Measurements from ENCODE around the gene DRD3.
A peak's percentile ranks its signal among the peaks of the same experiment; 100 is the strongest.

The DRD3 gene

DNA sequence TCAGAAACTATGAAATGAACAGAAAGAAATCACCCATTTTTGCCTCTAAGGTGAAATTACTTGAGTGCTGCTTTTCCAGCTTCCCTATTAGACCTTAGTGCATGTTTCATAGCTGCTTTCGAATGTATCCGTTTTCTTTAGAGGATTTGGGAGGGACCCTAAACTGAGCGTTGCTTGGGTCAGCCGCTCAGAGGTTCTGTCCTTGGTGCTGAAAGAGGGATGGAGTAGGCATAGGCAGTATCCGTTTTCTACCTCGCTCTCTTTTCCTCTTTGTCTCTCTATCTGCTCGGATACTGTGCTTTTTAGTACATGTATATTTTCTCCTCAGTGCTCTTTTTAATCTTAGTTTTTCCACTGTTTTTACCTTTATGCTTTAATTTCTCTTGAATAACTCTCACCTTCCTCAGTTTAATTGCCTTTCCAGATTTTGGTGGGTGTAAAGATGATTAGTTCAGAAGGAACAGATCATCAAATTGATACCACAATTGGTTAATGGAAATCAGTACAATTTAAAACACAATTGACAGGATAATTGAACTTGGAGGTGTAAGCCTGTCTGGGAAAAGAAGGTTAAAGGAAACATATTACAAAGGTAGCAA lies at the start of gene DRD3:
TSS of gene DRD3 (minus strand) at position 283 of the 599 bp plus-strand sequence. CDS start 7,060 bp downstream, outside the sequence.
- no peak for DNase-seq

GRCh38 chr3:114227076-114227475 lies 48.2 kb upstream of the DRD3 start:
- no peak for DNase-seq

- no peak for DNase-seq
Observed at GRCh38 chr3:114226313-114226712, 47.5 kb upstream of the DRD3 start.

DNA sequence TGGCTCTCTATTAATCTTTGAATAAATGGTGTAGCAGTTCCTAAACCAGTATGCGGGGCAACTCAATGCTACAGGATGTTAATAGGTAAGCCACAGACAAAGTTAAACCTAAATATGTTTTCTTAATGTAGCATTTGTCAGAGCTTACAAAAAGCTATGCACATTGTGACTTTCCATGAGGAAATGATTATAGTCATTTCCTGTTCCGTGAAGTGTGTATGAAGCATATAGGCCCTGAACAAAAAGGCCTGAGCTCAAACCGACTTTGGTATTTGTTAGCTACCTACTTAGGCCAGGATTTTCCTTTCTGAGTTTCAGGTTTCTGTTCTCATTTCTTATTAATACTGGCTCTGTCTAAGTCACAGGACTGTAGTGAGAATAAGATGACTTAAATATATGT lies 44.3 kb upstream of the DRD3 start:
- no peak for DNase-seq

GRCh38 chr3:114221881-114222264 lies 43.0 kb upstream of the DRD3 start:
- DNase-seq, result no peak

GRCh38 chr3:114221165-114221880 lies 42.5 kb upstream of the DRD3 start:
- no peak for DNase-seq

- DNase-seq, result no peak
Observed at GRCh38 chr3:114219741-114220140, 40.9 kb upstream of the DRD3 start.

DNA sequence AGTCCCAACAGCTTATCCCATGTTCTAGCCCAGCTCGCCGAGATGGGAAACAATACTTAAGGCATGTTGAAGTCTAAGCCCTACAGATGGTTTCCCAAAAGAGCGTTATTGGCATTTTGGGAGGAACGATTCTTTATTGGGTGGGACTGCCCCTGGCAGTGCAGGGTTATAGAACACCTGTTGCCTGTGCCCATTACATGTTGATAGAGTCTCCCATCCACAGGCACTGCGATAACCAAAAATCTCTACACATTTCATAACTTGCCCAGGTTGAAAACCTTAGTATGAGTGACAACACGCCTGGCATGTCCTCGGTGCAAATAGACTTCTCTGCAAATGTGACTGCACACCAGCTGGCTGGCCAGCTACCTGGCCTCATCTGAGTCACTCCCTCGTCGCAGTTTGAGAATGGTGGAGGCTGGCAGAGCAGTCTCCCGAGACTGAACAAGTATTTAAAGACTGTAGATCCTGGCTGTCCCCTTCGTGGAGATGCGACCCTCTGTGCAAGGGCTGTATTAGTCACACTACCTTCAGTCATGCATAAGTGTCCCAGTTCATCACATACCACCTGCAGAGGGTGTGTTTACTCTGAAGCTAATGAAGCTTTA lies 39.8 kb upstream of the DRD3 start:
- DNase-seq, result no peak

DNA sequence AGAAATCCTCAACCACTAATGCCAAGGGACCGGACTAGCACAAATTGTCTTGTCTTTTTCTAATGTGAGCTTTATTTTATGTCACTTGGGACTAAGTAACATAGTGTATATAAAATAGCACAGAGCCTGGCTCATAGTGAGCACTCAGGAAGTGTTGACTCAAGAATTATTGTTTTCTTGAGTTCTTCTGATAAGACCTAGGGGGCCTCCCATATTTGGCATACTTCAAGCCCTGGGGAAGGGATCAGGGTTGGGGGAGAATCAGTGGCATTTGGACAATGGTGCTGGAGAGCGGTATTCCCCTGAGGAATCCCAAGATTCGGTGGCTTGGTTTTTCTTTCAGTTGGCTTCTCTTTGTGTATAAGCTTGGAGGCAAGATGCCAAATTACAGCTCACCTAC lies 39.2 kb upstream of the DRD3 start:
- DNase-seq, result no peak

- no peak for DNase-seq
Observed at GRCh38 chr3:114217266-114217665, 38.4 kb upstream of the DRD3 start.

- no peak for DNase-seq
Observed at GRCh38 chr3:114216186-114216970, 37.5 kb upstream of the DRD3 start.

DNA sequence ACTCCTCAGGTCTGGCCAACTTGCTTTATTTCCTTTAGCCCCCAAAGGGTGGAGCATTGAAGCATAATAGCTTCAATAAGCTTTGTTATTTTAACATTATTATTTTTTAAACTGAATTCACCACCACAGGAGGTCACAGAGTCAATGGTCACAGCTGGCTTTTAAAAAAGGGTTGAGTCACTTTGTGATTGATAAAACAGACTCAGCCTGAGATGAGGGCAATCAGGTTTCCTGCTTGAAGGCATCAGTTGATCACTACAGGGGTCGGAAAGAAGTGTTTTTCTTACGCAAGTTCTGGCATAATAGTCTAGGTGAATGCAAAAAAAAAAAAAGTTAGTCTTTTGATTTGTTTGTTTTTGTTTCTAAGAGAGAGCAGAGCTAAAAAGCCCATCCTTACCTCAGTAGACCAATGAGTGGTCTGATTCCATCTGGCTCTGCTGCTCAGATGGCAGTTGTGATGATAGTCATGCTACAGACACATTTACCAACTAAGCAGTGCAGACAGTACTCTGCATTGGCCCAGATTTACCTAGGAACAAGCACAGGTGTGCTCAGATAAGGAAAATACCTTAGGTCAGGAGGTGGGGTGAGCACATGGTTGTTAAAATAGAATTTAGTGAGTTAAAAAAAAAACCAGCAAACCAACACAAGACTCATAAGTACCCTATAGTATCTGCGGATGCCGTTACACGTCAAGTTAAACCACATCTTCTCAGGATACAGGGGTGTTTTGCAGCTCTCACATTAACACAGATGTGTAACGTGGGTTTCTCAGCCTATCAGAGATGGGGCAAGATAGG lies 35.9 kb upstream of the DRD3 start:
- no peak for DNase-seq

- DNase-seq, result peak; percentile 50
Observed at GRCh38 chr3:114213627-114214541, 35.0 kb upstream of the DRD3 start.

GRCh38 chr3:114213292-114213626 lies 34.4 kb upstream of the DRD3 start:
- DNase-seq, result no peak

- no peak for DNase-seq
Observed at GRCh38 chr3:114212646-114213045, 33.8 kb upstream of the DRD3 start.

GRCh38 chr3:114207768-114208167 lies 28.9 kb upstream of the DRD3 start:
- no peak for DNase-seq

DNA sequence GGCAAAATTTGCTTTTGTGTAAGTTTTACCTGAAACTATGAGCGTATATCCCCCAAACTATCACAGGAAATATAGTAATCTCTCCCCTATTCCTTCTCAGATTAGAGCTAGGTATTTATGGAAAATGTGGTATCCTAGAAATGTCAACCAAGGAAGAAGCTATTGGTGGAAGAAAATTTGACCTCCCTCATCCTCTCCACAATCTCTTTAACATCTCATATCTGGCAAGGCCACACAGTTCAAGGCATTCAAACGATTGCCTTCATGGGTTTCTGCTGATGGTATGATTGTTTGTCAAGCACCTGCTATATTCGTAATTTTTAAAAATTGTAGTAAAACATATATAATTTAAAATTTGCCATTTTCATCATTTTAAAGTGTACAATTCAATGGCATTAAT lies 27.5 kb upstream of the DRD3 start:
- DNase-seq, result no peak

GRCh38 chr3:114205541-114205940 lies 26.7 kb upstream of the DRD3 start:
- DNase-seq, result no peak

DNA sequence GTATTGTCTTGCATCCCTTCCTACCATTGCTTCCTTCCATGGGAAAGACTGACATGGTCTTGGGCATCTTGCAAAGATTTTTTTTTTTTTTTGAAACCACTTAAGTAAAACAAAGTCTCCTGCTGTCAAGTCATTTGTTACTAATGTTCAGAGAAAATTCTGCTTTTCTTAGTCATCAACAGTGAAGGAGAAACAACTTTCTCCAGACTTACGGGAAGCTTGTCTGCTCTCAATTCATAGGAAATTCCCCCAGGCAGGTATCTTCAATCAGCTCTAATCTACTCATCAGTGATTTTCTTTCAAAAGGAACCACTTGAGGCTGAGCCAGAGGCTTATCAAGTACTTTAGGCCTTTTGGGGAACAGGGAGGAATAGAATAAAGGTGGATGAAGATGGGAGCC lies 15.9 kb upstream of the DRD3 start:
- no peak for DNase-seq

- no peak for DNase-seq
Observed at GRCh38 chr3:114192136-114192535, 13.3 kb upstream of the DRD3 start.

DNA sequence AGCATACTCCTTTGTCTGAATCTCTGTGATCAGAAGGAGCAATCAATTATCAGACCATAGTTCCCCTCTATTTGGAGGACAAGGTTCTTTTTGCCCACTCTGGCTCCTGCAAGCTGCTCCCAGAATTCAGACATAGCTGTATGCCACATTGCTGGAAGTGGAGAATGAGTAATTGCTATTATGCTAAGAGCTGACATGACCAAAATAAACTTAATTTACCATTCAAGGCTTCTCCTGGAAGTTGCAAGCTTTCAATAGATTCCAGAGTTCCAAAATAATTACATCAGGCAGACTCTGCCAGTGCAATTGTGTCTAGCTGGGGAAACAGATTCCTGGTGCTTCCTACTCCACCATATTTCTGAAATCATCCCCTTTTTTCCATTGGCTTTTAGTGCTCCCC lies 7.6 kb upstream of the DRD3 start:
- no peak for DNase-seq

- peak; percentile 15 for DNase-seq
Observed at GRCh38 chr3:114179575-114179974, 723 bp upstream of the DRD3 start.
